Suprapubic skin (tissue), 4 donors: ENCODE results near the gene ERG. TPM values are rescaled to one million over a fixed set of nuclear protein-coding genes. Genes with fewer than 3 reads are reported as not detected.

Experiments
- DNase-seq, 2 donors: peaks; one replicate each; pipeline ENCODE4 v3.0.0-alpha.2; 2019; ENCODE audit warnings: low spot score in 2 of 2
- H3K27ac ChIP-seq: fragments of 200-600 bp; sonication (generic); one replicate; pipeline ENCODE4 v1.5.1; 2019
- H3K27me3 ChIP-seq: fragments of 200-600 bp; sonication (generic); one replicate; pipeline ENCODE4 v1.5.1; 2019
- H3K36me3 ChIP-seq: fragments of 200-600 bp; sonication (generic); one replicate; pipeline ENCODE4 v1.5.1; 2019
- H3K4me1 ChIP-seq: fragments of 200-600 bp; sonication (generic); one replicate; pipeline ENCODE4 v1.5.1; 2019
- H3K4me3 ChIP-seq: fragments of 200-600 bp; sonication (generic); one replicate; pipeline ENCODE4 v1.5.1; 2019; ENCODE audit warnings: mild to moderate bottlenecking
- H3K9me3 ChIP-seq: fragments of 200-600 bp; sonication (generic); one replicate; pipeline ENCODE4 v1.5.1; 2019
- EP300 ChIP-seq: sonication (generic); formaldehyde crosslinking; IDR thresholded peaks from one replicate; pipeline ENCODE4 v1.6.1; 2017; ENCODE audit warnings: antibody characterized with exemption
- POLR2A ChIP-seq, 2 donors: fragments of 450-650 bp; IDR thresholded peaks; one replicate each; pipeline ENCODE4 v1.6.1; 2017; ENCODE audit warnings: antibody characterized with exemption in 2 of 2, mild to moderate bottlenecking in 2 of 2, moderate library complexity in 2 of 2
- POLR2AphosphoS5 ChIP-seq, 3 donors: sonication (generic); formaldehyde crosslinking; IDR thresholded peaks; one replicate each; pipeline ENCODE4 v1.6.1; 2017; ENCODE audit warnings: antibody characterized with exemption in 3 of 3
- WGBS: methylation state at CpG from one replicate; pipeline ENCODE4 v1.1.5; 2018; 5-methylcytosine and 5-hydroxymethylcytosine counted together
- total RNA-seq, 4 donors: library from RNA; depleted of rRNA; stranded (reverse); fragments of >200 nt; gene quantifications; one replicate each; pipeline ENCODE4 v1.1.0, GENCODE V29; 2016
- TF ChIP-seq, protein P1 (sequence below), 2 donors: fragments of 200-600 bp in 1 of 2; fragments of 450-650 bp in 1 of 2; sonication (generic) in 1 of 2; IDR thresholded peaks; one replicate each; pipeline ENCODE4 v1.5.1; 2016 to 2019; ENCODE audit warnings: antibody characterized with exemption in 2 of 2, mild to moderate bottlenecking in 1 of 2, moderate library complexity in 1 of 2

Gene ERG
- total RNA-seq, 4 donors from 2014 or later: 3.3 to 10.1 (median 6.3) TPM

DNA sequence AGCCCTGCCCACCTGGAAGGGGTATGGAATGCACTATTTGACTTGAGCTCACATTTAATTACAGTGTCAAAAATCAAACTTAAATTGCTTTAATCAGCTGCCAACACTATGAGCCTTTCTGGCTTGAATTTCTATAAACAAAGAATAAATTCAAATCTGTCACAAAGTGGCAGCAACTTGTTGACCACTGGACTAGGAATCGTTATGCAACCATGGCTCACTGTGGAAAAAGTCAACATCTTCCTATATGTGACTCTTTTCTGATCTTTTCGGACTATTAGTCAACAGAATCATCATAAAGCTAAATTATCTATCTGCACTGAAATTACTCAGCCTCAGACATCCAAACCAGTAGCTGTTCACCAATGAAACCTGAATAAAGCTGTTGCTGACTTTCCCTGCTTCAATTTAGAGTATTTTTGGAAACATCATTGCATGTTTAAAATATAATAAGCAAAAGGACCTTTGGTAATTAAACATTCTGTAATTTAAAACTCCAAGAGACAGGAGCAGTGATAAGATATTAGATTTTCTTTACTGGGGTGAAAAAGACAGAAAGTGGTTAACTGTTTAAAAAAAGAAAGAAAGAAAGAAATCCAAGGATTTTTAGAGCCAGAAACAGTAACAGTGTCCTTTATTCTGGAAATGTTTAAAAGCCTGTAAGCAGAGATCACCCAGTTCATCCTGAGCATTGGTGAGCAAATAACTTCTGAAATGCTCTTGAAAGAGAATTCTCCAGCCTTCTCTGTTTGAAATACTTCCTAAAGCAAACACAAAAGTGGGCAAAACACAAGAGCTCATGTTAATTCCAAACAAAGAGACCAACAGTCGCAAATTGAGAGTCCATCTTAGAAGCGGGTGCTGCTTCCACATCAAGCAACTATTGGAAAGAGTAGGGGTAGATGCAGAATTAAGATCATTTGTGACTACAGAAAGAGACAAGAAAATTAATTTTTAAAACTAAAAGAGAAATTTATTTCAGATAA, 26.2 kb upstream of the ERG start:
- WGBS: 71% methylated on average over 4 of the region's 4 CpGs
- TF ChIP-seq EP300 (no peak), POLR2A (IDR thresholded peaks at IDR 0.05) (no peak), POLR2AphosphoS5 (IDR thresholded peaks at IDR 0.05) (no peak)
- TF ChIP-seq, protein P1, sequence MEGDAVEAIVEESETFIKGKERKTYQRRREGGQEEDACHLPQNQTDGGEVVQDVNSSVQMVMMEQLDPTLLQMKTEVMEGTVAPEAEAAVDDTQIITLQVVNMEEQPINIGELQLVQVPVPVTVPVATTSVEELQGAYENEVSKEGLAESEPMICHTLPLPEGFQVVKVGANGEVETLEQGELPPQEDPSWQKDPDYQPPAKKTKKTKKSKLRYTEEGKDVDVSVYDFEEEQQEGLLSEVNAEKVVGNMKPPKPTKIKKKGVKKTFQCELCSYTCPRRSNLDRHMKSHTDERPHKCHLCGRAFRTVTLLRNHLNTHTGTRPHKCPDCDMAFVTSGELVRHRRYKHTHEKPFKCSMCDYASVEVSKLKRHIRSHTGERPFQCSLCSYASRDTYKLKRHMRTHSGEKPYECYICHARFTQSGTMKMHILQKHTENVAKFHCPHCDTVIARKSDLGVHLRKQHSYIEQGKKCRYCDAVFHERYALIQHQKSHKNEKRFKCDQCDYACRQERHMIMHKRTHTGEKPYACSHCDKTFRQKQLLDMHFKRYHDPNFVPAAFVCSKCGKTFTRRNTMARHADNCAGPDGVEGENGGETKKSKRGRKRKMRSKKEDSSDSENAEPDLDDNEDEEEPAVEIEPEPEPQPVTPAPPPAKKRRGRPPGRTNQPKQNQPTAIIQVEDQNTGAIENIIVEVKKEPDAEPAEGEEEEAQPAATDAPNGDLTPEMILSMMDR (IDR thresholded peaks at IDR 0.05): no peak
- no peaks in the 10 kb centered on the region for H3K36me3 ChIP-seq
- no peak for DNase-seq
- no peak overlapping the region for H3K4me3 ChIP-seq
- H3K4me1 ChIP-seq: no peaks in the 10 kb centered on the region
- H3K27me3 ChIP-seq: peaks cover 44% of the 10 kb centered on the region
- no peak overlapping the region for H3K27ac ChIP-seq
- no peaks in the 10 kb centered on the region for H3K9me3 ChIP-seq

- H3K9me3 ChIP-seq: peaks cover 6% of the 10 kb centered on the region
- H3K27ac ChIP-seq: no peak overlapping the region
- TF ChIP-seq POLR2AphosphoS5 (IDR thresholded peaks at IDR 0.05): no peak
- no peak for TF ChIP-seq EP300
- TF ChIP-seq, protein P1 (IDR thresholded peaks at IDR 0.05): no peak
- TF ChIP-seq POLR2A (IDR thresholded peaks at IDR 0.05): no peak
- no peaks in the 10 kb centered on the region for H3K36me3 ChIP-seq
- 79% methylated on average over 9 of the region's 9 CpGs for WGBS
- DNase-seq: no peak
- no peak overlapping the region for H3K4me3 ChIP-seq
- H3K27me3 ChIP-seq: peaks cover 29% of the 10 kb centered on the region
- H3K4me1 ChIP-seq: no peaks in the 10 kb centered on the region
Observed at GRCh38 chr21:38520511-38520910, 22.2 kb upstream of the ERG start.

GRCh38 chr21:38511662-38512243, 13.5 kb upstream of the ERG start:
- H3K27me3 ChIP-seq: no peaks in the 10 kb centered on the region
- H3K36me3 ChIP-seq: no peaks in the 10 kb centered on the region
- peaks cover 3% of the 10 kb centered on the region for H3K4me1 ChIP-seq
- peaks cover 6% of the 10 kb centered on the region for H3K9me3 ChIP-seq
- TF ChIP-seq EP300 (no peak), POLR2A (IDR thresholded peaks at IDR 0.05) (no peak), POLR2AphosphoS5 (IDR thresholded peaks at IDR 0.05) (no peak)
- TF ChIP-seq, protein P1 (IDR thresholded peaks at IDR 0.05): no peak
- no peak overlapping the region for H3K27ac ChIP-seq
- DNase-seq: no peak
- WGBS: 82% methylated on average over 3 of the region's 3 CpGs
- no peak overlapping the region for H3K4me3 ChIP-seq

DNA sequence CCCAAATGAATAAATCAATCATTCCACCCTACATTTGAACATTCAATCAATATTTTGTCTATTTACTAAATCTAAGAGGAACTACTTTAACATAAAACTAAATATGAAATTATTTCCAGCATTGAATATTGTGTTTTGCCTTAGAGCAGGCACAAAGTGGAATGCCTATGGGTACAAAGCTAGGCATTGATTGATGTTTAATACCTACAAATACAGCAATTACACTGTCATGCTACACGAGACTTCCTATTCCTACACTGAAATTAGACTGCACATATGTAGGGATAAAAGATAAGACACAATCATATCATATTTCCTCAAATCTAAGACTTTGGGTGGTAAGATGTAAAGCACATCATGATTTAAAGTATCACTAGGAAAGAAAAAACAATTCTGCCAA, 12.9 kb upstream of the ERG start:
- no peak for DNase-seq
- H3K4me1 ChIP-seq: peaks cover 3% of the 10 kb centered on the region
- H3K27me3 ChIP-seq: no peaks in the 10 kb centered on the region
- no peak overlapping the region for H3K27ac ChIP-seq
- H3K36me3 ChIP-seq: no peaks in the 10 kb centered on the region
- H3K9me3 ChIP-seq: peaks cover 6% of the 10 kb centered on the region
- no peak overlapping the region for H3K4me3 ChIP-seq
- 97% methylated on average over 1 of the region's 1 CpG for WGBS
- TF ChIP-seq EP300: no peak
- no peak for TF ChIP-seq POLR2A (IDR thresholded peaks at IDR 0.05)
- TF ChIP-seq POLR2AphosphoS5 (IDR thresholded peaks at IDR 0.05): no peak
- TF ChIP-seq, protein P1 (IDR thresholded peaks at IDR 0.05): no peak

- TF ChIP-seq POLR2A (IDR thresholded peaks at IDR 0.05) (no peak), POLR2AphosphoS5 (IDR thresholded peaks at IDR 0.05) (no peak), EP300 (no peak)
- TF ChIP-seq, protein P1 (IDR thresholded peaks at IDR 0.05): no peak
- peaks cover 2% of the 10 kb centered on the region for H3K27me3 ChIP-seq
- 77% methylated on average over 3 of the region's 4 CpGs for WGBS
- no peaks in the 10 kb centered on the region for H3K9me3 ChIP-seq
- H3K4me1 ChIP-seq: peaks cover 8% of the 10 kb centered on the region
- H3K36me3 ChIP-seq: no peaks in the 10 kb centered on the region
- H3K27ac ChIP-seq: no peak overlapping the region
- DNase-seq: no peak
- H3K4me3 ChIP-seq: no peak overlapping the region
Observed at GRCh38 chr21:38507374-38507942, 9.2 kb upstream of the ERG start.
